ENCODE data around the gene ZNF230.

- TF ChIP-seq HDGF (IDR thresholded peaks at IDR 0.05; ENCODE audit: borderline replicate concordance) (no peak), BHLHE40 (IDR thresholded peaks at IDR 0.05; ENCODE audit: borderline replicate concordance) (no peak), PKNOX1 (IDR thresholded peaks at IDR 0.05) (no peak), SUZ12 (IDR thresholded peaks at IDR 0.05) (no peak), NFRKB (IDR thresholded peaks at IDR 0.05) (no peak), ELF4 (IDR thresholded peaks at IDR 0.05) (no peak), ZNF384 (IDR thresholded peaks at IDR 0.05) (no peak)
These were observed 4.7 kb downstream of the ZNF230 start for GRCh38 chr19:44007473-44007872.
